Keratinocyte (primary cell): ENCODE measurements around the gene GNA15. TPM values are rescaled to one million over a fixed set of nuclear protein-coding genes. Genes with fewer than 3 reads are reported as not detected.

ENCODE experiments used
- DNase-seq: peaks from one replicate; pipeline ENCODE4 v3.0.0-alpha.2; 2011; ENCODE audit warnings: low read depth, missing footprints, low spot score
- FAIRE-seq: peaks from 2 replicates; lab custom pipeline; 2011; peaks lifted over from hg19 to GRCh38; lab: Jason Lieb, UNC
- H2AFZ ChIP-seq: 2 replicates; pipeline ENCODE4 v1.6.0; 2012; ENCODE audit warnings: low read length, control low read depth, inconsistent platforms; ENCODE audit not compliant: control insufficient read depth
- H3K27ac ChIP-seq: 2 replicates; pipeline ENCODE4 v1.5.1; 2011; ENCODE audit warnings: low read length; ENCODE audit not compliant: control insufficient read depth, insufficient read depth
- H3K27me3 ChIP-seq: 3 replicates; pipeline ENCODE4 v1.6.0; 2011; ENCODE audit warnings: low read length; ENCODE audit not compliant: control insufficient read depth, insufficient read depth; ENCODE audit errors: extremely low read depth
- H3K36me3 ChIP-seq, 2 experiments: 2 replicates in 1 of 2; 3 replicates in 1 of 2; pipeline ENCODE4 v1.5.1; 2011; ENCODE audit warnings: low read length in 2 of 2, mild to moderate bottlenecking in 1 of 2; ENCODE audit not compliant: control insufficient read depth in 2 of 2, insufficient read depth in 2 of 2; ENCODE audit errors: extremely low read depth in 1 of 2
- H3K4me1 ChIP-seq: 3 replicates; pipeline ENCODE4 v1.5.1; 2011; ENCODE audit warnings: low read length; ENCODE audit not compliant: control insufficient read depth, insufficient read depth; ENCODE audit errors: extremely low read depth
- H3K4me2 ChIP-seq: 3 replicates; pipeline ENCODE4 v1.6.0; 2011; ENCODE audit warnings: low read depth, low read length; ENCODE audit not compliant: control insufficient read depth, insufficient read depth; ENCODE audit errors: extremely low read depth
- H3K4me3 ChIP-seq, 3 experiments: fragments of 200-600 bp in 1 of 3; sonication (generic) in 1 of 3; 2 replicates in 2 of 3; 3 replicates in 1 of 3; pipeline ENCODE4 v1.5.1; 2011 to 2016; ENCODE audit warnings: low read length in 3 of 3, mild to moderate bottlenecking in 3 of 3, control low read depth in 2 of 3, inconsistent platforms in 1 of 3, low read depth in 1 of 3, mixed read lengths in 1 of 3, mixed run types in 1 of 3, moderate library complexity in 1 of 3; ENCODE audit not compliant: control insufficient read depth in 2 of 3, insufficient read depth in 2 of 3; ENCODE audit errors: extremely low read depth in 1 of 3
- H3K79me2 ChIP-seq: 2 replicates; pipeline ENCODE4 v1.6.0; 2012; ENCODE audit warnings: low read length; ENCODE audit not compliant: control insufficient read depth, insufficient read depth
- H3K9ac ChIP-seq: 3 replicates; pipeline ENCODE4 v1.6.0; 2011; ENCODE audit warnings: low read length; ENCODE audit not compliant: control insufficient read depth, insufficient read depth; ENCODE audit errors: extremely low read depth
- H3K9me1 ChIP-seq: 3 replicates; pipeline ENCODE4 v1.6.0; 2011; ENCODE audit warnings: low read length; ENCODE audit not compliant: control insufficient read depth, insufficient read depth; ENCODE audit errors: extremely low read depth
- H3K9me3 ChIP-seq: 2 replicates; pipeline ENCODE4 v1.5.1; 2012; ENCODE audit warnings: low read depth, low read length; ENCODE audit not compliant: control insufficient read depth
- H4K20me1 ChIP-seq: 3 replicates; pipeline ENCODE4 v1.6.0; 2011; ENCODE audit warnings: low read length; ENCODE audit not compliant: control insufficient read depth, insufficient read depth; ENCODE audit errors: extremely low read depth
- EZH2 ChIP-seq: IDR thresholded peaks from one replicate; pipeline ENCODE4 v1.6.1; 2012; ENCODE audit warnings: inconsistent platforms, mild to moderate bottlenecking, low read length, moderate library complexity
- dilution Hi-C: fragments of 300-500 bp; cut with MboI; formaldehyde crosslinking; loops from one replicate; pipeline ENCODE4 v1.7.0; 2020; ENCODE audit warnings: low sequenced_read_pairs; ENCODE audit not compliant: extremely low pct_ligation_motif_present
- polyA plus RNA-seq, 5 experiments: library from polyadenylated mRNA; depleted of rRNA in 3 of 5; stranded (reverse) in 3 of 5; stranded (forward) in 1 of 5; unstranded in 1 of 5; fragments of >200 nt; gene quantifications; 1 replicate in 1 of 5; 2 replicates in 3 of 5; 3 replicates in 1 of 5; pipeline versions ENCODE4 v1.2.1 to v1.2.3, GENCODE V29; 2011 to 2012; ENCODE audit warnings: missing spikeins in 2 of 5, low read depth in 1 of 5, low replicate concordance in 1 of 5
- TF ChIP-seq, protein P1 (sequence below), 3 experiments: IDR thresholded peaks in 1 of 3; conservative IDR thresholded peaks in 1 of 3; optimal IDR thresholded peaks in 1 of 3; 2 replicates in 2 of 3; 3 replicates in 1 of 3; pipeline versions ENCODE3 to v1.5.1; 2011; ENCODE audit warnings: low read length in 3 of 3, mild to moderate bottlenecking in 3 of 3, moderate library complexity in 2 of 3, control low read depth in 1 of 3, inconsistent platforms in 1 of 3; ENCODE audit not compliant: insufficient read depth in 2 of 3; ENCODE audit errors: extremely low read depth in 1 of 3

The GNA15 gene
- polyA plus RNA-seq, 1 donor (not counting 4 experiments of a cell fraction or from before 2014, with no cell fraction given), result 60.0 TPM

DNA sequence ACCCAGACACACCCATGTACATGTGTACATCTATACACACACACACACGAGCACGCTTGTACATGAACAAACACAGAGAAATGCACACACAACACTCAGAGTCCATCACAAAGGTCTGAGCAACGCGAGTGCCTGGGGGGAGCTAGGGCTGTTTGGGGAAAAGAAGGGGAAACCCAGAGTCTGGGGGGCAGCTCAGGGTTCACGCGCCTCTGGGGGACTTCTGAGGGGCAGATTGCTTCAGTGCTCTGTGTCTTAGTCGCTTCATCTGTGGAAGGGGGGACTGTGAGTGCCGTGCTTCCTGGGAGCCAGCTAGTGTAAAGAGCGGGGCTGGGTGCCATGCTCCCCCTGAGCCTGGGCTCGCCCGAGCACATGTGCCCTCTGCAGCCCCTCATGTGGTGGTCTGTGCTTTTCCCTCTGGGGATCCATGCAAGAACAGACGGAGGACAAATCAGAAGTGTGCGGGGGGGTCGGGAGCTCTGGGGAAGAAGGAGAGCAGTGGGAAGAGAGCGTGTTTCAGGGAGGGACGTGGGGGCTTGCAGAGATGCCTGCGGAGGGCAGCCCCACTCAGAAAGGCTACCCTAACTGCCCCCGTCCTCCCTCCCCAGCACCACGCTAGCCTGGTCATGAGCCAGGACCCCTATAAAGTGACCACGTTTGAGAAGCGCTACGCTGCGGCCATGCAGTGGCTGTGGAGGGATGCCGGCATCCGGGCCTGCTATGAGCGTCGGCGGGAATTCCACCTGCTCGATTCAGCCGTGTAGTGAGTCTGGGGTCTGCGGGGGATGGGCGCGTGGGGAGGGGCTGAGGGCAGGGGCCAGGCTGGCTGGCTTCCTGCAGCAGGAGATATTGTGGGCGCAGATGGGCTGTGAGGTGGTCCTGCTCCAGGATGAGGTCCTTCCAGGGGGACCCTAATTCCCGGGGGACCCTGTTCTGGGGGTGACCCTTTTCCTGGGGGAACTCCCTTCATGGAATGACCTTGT, 14.0 kb downstream of the GNA15 start:
- no peak overlapping the region for H2AFZ ChIP-seq
- H3K9ac ChIP-seq, result no peak overlapping the region
- dilution Hi-C loops, result no loop called here
- H3K27ac ChIP-seq, result no peak overlapping the region
- no peak overlapping the region for H3K4me2 ChIP-seq
- TF ChIP-seq, protein P1, sequence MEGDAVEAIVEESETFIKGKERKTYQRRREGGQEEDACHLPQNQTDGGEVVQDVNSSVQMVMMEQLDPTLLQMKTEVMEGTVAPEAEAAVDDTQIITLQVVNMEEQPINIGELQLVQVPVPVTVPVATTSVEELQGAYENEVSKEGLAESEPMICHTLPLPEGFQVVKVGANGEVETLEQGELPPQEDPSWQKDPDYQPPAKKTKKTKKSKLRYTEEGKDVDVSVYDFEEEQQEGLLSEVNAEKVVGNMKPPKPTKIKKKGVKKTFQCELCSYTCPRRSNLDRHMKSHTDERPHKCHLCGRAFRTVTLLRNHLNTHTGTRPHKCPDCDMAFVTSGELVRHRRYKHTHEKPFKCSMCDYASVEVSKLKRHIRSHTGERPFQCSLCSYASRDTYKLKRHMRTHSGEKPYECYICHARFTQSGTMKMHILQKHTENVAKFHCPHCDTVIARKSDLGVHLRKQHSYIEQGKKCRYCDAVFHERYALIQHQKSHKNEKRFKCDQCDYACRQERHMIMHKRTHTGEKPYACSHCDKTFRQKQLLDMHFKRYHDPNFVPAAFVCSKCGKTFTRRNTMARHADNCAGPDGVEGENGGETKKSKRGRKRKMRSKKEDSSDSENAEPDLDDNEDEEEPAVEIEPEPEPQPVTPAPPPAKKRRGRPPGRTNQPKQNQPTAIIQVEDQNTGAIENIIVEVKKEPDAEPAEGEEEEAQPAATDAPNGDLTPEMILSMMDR (optimal IDR thresholded peaks at IDR 0.05 in 1 of 3, IDR thresholded peaks at IDR 0.05 in 1 of 3, conservative IDR thresholded peaks at IDR 0.05 in 1 of 3; ENCODE audit: extremely low read depth in 1 of 3, insufficient read depth in 2 of 3, low read length in 3 of 3), result no peak
- TF ChIP-seq EZH2, result no peak
- peaks cover 62% of the 10 kb centered on the region for H3K79me2 ChIP-seq
- H4K20me1 ChIP-seq, result no peaks in the 10 kb centered on the region
- H3K27me3 ChIP-seq, result no peaks in the 10 kb centered on the region
- no peaks in the 10 kb centered on the region for H3K9me1 ChIP-seq
- peaks cover 5% of the 10 kb centered on the region for H3K4me1 ChIP-seq
- H3K36me3 ChIP-seq, result peaks cover 43 to 52% of the 10 kb centered on the region in 2 experiments
- FAIRE-seq, result no peak
- H3K4me3 ChIP-seq, result no peak overlapping the region
- DNase-seq, result no peak
- H3K9me3 ChIP-seq, result no peaks in the 10 kb centered on the region

DNA sequence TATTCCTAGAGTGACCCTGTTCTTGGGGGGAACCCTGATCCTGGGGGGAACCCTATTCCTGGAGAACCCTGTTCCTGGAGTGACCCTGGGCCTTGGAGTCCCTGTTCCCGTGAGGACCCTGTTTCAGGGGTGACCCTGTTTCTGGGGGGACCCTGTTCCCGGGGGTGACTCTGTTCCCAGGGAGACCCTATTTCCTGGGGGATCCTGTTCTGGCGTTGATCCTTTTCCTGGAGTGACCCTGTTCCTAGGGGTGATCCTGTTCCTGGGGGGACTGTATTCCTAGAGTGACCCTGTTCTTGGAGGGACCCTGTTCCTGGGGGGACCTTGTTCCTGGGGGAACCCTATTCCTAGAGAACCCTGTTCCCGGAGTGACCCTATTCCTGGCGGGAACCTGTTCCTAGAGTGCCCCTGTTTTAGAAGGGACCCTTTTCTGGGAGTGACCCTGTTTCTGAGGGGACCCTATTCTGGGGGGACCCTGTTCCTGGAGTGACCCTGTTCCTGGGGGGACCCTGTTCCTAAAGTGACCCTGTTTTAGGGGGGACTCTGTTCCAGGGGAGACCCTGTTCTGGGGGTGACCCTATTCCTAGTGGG, 15.0 kb downstream of the GNA15 start:
- H3K9ac ChIP-seq, result no peak overlapping the region
- no peak overlapping the region for H3K27ac ChIP-seq
- no peak overlapping the region for H2AFZ ChIP-seq
- H3K9me1 ChIP-seq, result no peaks in the 10 kb centered on the region
- H3K27me3 ChIP-seq, result no peaks in the 10 kb centered on the region
- FAIRE-seq, result no peak
- peaks cover 46 to 58% of the 10 kb centered on the region in 2 experiments for H3K36me3 ChIP-seq
- peaks cover 15% of the 10 kb centered on the region for H3K4me1 ChIP-seq
- no peak for DNase-seq
- no peaks in the 10 kb centered on the region for H3K9me3 ChIP-seq
- H3K4me2 ChIP-seq, result no peak overlapping the region
- no peak overlapping the region for H3K4me3 ChIP-seq
- dilution Hi-C loops, result no loop called here
- peaks cover 59% of the 10 kb centered on the region for H3K79me2 ChIP-seq
- TF ChIP-seq, protein P1 (optimal IDR thresholded peaks at IDR 0.05 in 1 of 3, IDR thresholded peaks at IDR 0.05 in 1 of 3, conservative IDR thresholded peaks at IDR 0.05 in 1 of 3; ENCODE audit: extremely low read depth in 1 of 3, insufficient read depth in 2 of 3, low read length in 3 of 3), result no peak
- TF ChIP-seq EZH2, result no peak
- no peaks in the 10 kb centered on the region for H4K20me1 ChIP-seq
